ENCODE measurements around the gene PRR5L.

GRCh38 chr11:36508743-36509142, 212.7 kb downstream of the PRR5L start:
- TF ChIP-seq POLR2A (IDR thresholded peaks at IDR 0.05) (no peak), POLR2AphosphoS5 (IDR thresholded peaks at IDR 0.05) (no peak), CTCF (IDR thresholded peaks at IDR 0.05) (no peak), EP300 (IDR thresholded peaks at IDR 0.05) (no peak)

Measured in sigmoid colon (tissue), 4 donors.